Peyer's patch (tissue), 4 donors: ENCODE data around the gene HNRNPLL. TPM values are rescaled to one million over a fixed set of nuclear protein-coding genes. Genes with fewer than 3 reads are reported as not detected.

Experiments used
- DNase-seq, 3 donors: peaks; one replicate each; pipeline ENCODE4 v3.0.0-alpha.2; 2017 to 2019
- H3K27ac ChIP-seq, 4 donors: fragments of 200-600 bp; sonication (generic); one replicate each; pipeline ENCODE4 v1.5.1; 2016 to 2019
- H3K27me3 ChIP-seq, 2 donors: fragments of 200-600 bp; sonication (generic); one replicate each; pipeline ENCODE4 v1.5.1; 2019
- H3K36me3 ChIP-seq, 3 donors: fragments of 200-600 bp; sonication (generic); one replicate each; pipeline ENCODE4 v1.5.1; 2016 to 2019
- H3K4me1 ChIP-seq, 4 donors: fragments of 200-600 bp; sonication (generic); one replicate each; pipeline ENCODE4 v1.5.1; 2016 to 2019
- H3K4me3 ChIP-seq, 4 donors: fragments of 200-600 bp; sonication (generic); 1 replicate in 3 of 4; 2 replicates in 1 of 4; pipeline ENCODE4 v1.5.1; 2016 to 2019; ENCODE audit warnings: mild to moderate bottlenecking in 1 of 4
- H3K9me3 ChIP-seq, 4 donors: fragments of 200-600 bp; sonication (generic); one replicate each; pipeline ENCODE4 v1.5.1; 2016 to 2019; ENCODE audit warnings: mild to moderate bottlenecking in 1 of 4
- CTCF ChIP-seq, 6 experiments: fragments of 450-650 bp in 4 of 6; fragments of 200-600 bp in 2 of 6; sonication (generic) in 1 of 6; IDR thresholded peaks; one replicate each; pipeline ENCODE4 v1.5.1; 2017 to 2019; ENCODE audit warnings: antibody characterized with exemption in 6 of 6, mild to moderate bottlenecking in 3 of 6, moderate library complexity in 1 of 6
- POLR2A ChIP-seq, 2 donors: fragments of 450-650 bp; IDR thresholded peaks; one replicate each; pipeline ENCODE4 v1.5.1; 2017; ENCODE audit warnings: antibody characterized with exemption in 2 of 2, mild to moderate bottlenecking in 2 of 2, moderate library complexity in 2 of 2
- total RNA-seq, 4 donors: library from RNA; depleted of rRNA; stranded (reverse); fragments of >200 nt; gene quantifications; one replicate each; pipeline ENCODE4 v1.1.0, GENCODE V29; 2016

HNRNPLL gene
- total RNA-seq, 4 donors from 2014 or later = 33.3 to 70.1 (median 48.0) TPM

GRCh38 chr2:38622210-38622609 lies 19.5 kb upstream of the HNRNPLL start:
- no peaks in the 10 kb centered on the region for H3K36me3 ChIP-seq
- TF ChIP-seq CTCF (IDR thresholded peaks at IDR 0.05) = no peak
- TF ChIP-seq POLR2A (IDR thresholded peaks at IDR 0.05) = no peak
- no peak overlapping the region for H3K4me3 ChIP-seq
- no peaks in the 10 kb centered on the region for H3K9me3 ChIP-seq
- DNase-seq = no peak
- H3K4me1 ChIP-seq = no peaks in the 10 kb centered on the region
- no peaks in the 10 kb centered on the region for H3K27me3 ChIP-seq
- H3K27ac ChIP-seq = no peak overlapping the region

DNA sequence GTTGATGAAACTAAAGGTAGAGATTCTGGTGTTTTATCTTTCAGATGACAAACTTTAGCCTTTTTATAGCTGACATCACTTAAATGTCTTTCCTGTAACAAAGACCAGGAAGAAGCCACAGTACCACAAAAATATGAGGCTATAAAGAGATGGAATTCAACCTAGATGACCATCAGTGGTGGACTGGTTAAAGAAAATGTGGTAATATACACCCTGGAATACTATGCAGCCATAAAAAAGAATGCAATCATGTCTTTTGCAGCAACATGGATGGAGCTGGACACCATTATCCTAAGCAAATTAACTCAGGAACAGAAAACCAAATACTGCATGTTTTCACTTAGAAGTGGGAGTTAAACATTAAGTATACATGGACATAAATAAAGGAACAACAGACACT lies 18.3 kb upstream of the HNRNPLL start:
- Histone ChIP-seq H3K4me3 (no peak overlapping the region), H3K27me3 (no peaks in the 10 kb centered on the region), H3K36me3 (no peaks in the 10 kb centered on the region), H3K9me3 (no peaks in the 10 kb centered on the region), H3K4me1 (no peaks in the 10 kb centered on the region), H3K27ac (no peak overlapping the region)
- no peak for DNase-seq
- TF ChIP-seq POLR2A (IDR thresholded peaks at IDR 0.05) (no peak), CTCF (IDR thresholded peaks at IDR 0.05) (no peak)

GRCh38 chr2:38620282-38620977 lies 17.7 kb upstream of the HNRNPLL start:
- no peak overlapping the region for H3K4me3 ChIP-seq
- peak overlapping the region in 1 of 4 donors; percentile 4 for H3K27ac ChIP-seq

GRCh38 chr2:38619458-38620164 lies 16.9 kb upstream of the HNRNPLL start:
- H3K27ac ChIP-seq = peak overlapping the region in 1 of 4 donors; percentile 4
- DNase-seq = no peak
- H3K36me3 ChIP-seq = no peaks in the 10 kb centered on the region
- no peaks in the 10 kb centered on the region for H3K9me3 ChIP-seq
- no peaks in the 10 kb centered on the region for H3K27me3 ChIP-seq
- no peak overlapping the region for H3K4me3 ChIP-seq
- no peaks in the 10 kb centered on the region for H3K4me1 ChIP-seq
- TF ChIP-seq POLR2A (IDR thresholded peaks at IDR 0.05) (no peak), CTCF (IDR thresholded peaks at IDR 0.05) (no peak)

More at GRCh38 chr2:38620282-38620977, 17.7 kb upstream of the HNRNPLL start:
- H3K27me3 ChIP-seq = no peaks in the 10 kb centered on the region
- TF ChIP-seq POLR2A (IDR thresholded peaks at IDR 0.05) = no peak
- no peaks in the 10 kb centered on the region for H3K36me3 ChIP-seq
- no peak for DNase-seq
- no peaks in the 10 kb centered on the region for H3K4me1 ChIP-seq
- no peaks in the 10 kb centered on the region for H3K9me3 ChIP-seq

GRCh38 chr2:38617301-38617700 lies 14.6 kb upstream of the HNRNPLL start:
- no peak for TF ChIP-seq POLR2A (IDR thresholded peaks at IDR 0.05)
- TF ChIP-seq CTCF (IDR thresholded peaks at IDR 0.05) = no peak
- no peak for DNase-seq
- Histone ChIP-seq H3K27ac (no peak overlapping the region), H3K9me3 (no peaks in the 10 kb centered on the region), H3K27me3 (no peaks in the 10 kb centered on the region), H3K4me1 (no peaks in the 10 kb centered on the region), H3K36me3 (no peaks in the 10 kb centered on the region), H3K4me3 (no peak overlapping the region)

DNA sequence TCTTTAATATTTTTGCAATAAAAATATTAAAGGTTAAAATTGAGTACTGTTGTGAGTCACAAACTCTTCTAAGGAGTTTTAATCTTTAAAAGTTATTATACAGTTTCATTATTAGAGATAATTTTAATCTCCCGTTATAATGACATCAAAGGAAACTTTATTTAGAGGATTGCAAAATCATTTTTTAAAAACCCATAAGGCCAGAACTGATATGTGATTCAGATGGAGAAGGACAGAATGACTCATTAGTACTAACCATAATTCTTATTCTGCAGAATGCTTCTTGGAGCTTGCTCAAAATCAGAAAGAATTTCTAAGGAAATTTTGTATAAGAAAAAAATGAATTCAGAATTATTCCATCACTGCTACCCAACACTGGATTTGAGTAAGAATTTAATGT lies 12.5 kb upstream of the HNRNPLL start:
- H3K27me3 ChIP-seq = no peaks in the 10 kb centered on the region

More for the DNA sequence above, 12.5 kb upstream of the HNRNPLL start:
- Histone ChIP-seq H3K27ac (no peak overlapping the region), H3K9me3 (no peaks in the 10 kb centered on the region), H3K4me1 (no peaks in the 10 kb centered on the region), H3K4me3 (no peak overlapping the region), H3K36me3 (no peaks in the 10 kb centered on the region)
- DNase-seq = no peak
- TF ChIP-seq POLR2A (IDR thresholded peaks at IDR 0.05) (no peak), CTCF (IDR thresholded peaks at IDR 0.05) (no peak)
